Skin epidermis (tissue), 12 donors: Measurements from ENCODE around the gene CCDC69.
"Not testable (repeated sequence)": the region's sequence is repeated elsewhere in the genome, so short reads cannot be mapped to it uniquely, and the experiment has no call there.

Experiments used
- H3K27ac ChIP-seq, 21 experiments: fragments of 200-600 bp; sonication (generic) in 11 of 21; one replicate each; pipeline ENCODE4 v1.5.0; 2020; ENCODE audit warnings: mild to moderate bottlenecking in 3 of 21, inconsistent platforms in 2 of 21, moderate library complexity in 2 of 21
- H3K4me3 ChIP-seq, 7 experiments: fragments of 200-600 bp; sonication (generic) in 2 of 7; one replicate each; pipeline ENCODE4 v1.5.0; 2020; ENCODE audit warnings: inconsistent platforms in 2 of 7, mild to moderate bottlenecking in 2 of 7, moderate library complexity in 1 of 7

The CCDC69 gene

DNA sequence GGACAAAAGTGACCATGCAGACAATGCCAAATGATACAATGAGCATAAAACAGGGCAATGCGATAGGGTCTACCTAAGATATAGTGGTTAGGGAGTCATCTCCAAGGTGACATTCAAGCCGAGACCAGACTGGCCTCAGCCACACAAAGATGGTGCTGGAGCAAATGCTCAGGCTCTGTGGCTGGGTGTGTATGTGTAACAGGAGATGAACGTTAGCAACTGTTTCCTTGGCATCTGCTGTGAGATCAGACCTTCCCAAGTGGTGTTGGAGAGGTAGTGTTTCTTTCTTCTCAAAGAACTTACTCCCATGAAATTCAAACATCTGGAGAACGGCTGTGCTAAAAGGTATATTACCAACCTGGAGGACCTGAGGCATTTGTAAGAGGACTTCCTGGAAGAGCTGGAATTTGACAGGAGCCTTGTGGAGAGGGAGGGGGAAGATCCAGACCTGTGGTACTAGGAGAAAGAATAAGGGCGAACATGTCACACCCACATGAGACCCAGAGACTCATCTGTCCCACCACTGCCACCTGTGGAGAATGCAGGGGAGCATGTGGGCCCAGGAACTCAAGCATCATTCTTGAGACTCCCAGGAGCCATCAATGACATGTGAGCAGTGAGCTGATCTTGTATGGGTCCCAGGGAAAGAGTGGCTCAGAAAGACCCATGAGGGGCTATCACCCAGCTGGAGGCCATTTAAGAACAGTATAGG lies 45.0 kb downstream of the CCDC69 start:
- H3K27ac ChIP-seq: no peak overlapping the region
- no peak overlapping the region for H3K4me3 ChIP-seq

DNA sequence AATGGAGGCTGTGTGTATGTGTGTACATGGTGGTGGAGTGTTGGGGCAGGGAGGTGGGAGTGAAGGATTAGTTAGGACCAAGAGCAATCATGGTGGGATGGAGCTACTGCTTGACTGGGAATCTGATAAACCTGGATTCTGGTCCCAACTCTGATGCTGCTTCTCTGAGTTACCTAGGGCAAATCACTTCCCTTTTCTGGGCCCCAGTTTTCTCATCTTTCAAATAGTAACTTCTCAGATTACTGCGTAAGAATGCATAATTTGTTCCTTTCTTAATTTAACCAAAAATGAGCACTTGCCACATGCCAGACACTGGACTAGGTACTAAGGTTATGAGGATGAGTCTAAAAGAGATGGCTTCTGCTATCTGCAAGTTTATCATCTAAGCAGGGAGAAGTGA lies 45.5 kb downstream of the CCDC69 start:
- no peak overlapping the region for H3K4me3 ChIP-seq
- no peak overlapping the region for H3K27ac ChIP-seq

DNA sequence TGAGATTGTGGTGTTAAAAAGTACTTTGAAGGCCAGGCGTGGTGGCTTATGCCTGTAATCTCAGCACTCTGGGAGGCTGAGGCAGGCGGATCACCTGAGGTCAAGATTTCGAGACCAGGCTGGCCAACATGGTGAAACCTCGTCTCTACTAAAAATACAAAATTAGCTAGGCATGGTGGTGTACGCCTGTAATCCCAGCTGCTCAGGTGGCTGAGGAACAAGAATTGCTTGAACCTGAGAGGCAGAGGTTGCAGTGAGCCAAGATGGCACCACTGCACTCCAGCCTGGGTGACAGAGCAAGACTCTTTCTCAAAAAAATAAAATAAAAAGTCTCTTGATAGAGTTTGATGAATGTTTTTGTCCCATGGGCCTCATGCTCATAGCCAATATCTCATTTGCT lies 47.6 kb downstream of the CCDC69 start:
- not testable (repeated sequence) for H3K27ac ChIP-seq, H3K4me3 ChIP-seq

DNA sequence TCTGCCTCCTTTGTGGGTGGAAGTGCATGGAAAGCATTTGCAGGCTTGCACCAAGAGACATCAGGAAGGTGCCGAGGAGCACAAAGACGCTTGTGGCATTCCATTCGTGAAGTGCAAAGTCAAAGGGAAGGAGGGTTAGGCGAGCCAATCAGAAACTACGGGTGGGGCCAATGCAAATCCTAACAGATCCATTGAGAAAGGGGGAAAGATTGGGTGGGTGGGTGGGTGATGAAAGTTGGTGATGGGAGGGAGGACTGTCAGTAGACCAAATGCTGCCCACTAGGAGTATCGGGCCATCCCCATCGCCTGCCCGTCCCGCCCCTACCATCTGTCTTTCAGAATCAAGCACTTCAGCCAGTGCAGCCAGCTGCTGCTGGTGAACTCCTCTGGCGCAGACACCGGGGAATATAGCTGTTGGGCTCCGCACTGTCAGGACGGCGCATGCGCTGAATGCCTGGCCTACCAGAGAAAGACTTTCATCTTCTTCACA lies 49.2 kb downstream of the CCDC69 start:
- H3K27ac ChIP-seq: no peak overlapping the region
- no peak overlapping the region for H3K4me3 ChIP-seq

DNA sequence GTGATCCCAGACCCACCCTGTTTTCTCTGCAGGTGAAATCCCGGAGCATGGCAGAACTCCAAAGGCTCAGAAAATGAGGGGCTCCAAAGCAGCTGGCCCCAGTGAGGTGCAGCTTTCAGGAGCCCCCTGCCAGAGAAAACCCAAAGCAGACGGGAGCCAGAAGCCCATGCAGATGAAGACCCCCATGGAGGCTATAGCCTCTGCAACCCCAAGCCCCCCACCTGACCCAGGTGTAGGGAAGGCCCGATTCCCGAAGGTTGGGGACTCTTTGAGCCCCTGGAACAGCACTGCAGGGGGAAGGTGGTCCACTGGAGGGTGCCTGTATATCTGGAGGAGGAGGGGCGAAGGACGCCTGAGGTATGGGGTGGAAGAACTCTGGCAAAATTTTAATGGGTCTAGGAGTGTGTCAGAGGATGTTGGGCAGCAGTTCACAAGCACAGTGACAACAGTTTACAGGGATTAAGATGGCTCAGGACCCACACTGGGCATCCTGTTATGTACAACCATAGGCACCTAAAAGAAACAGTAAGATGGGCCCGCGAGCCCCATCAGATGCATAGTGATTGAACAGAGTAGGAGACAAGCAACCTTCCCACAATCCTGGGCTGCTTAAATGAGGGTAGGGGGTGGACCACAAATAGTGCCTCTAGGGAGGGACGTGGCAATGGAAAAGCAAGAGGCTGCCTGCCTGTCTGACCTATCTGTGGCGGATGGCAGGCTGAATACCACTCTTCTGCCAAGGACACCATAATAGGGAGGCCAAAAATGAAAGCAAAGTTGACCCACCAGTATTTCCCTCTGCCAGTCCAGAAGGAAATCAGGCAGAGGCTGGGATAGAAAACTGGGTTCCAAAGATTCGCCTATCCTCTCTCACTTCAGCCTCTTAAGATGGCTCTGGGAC lies 49.9 kb downstream of the CCDC69 start:
- Histone ChIP-seq H3K27ac (no peak overlapping the region), H3K4me3 (no peak overlapping the region)

DNA sequence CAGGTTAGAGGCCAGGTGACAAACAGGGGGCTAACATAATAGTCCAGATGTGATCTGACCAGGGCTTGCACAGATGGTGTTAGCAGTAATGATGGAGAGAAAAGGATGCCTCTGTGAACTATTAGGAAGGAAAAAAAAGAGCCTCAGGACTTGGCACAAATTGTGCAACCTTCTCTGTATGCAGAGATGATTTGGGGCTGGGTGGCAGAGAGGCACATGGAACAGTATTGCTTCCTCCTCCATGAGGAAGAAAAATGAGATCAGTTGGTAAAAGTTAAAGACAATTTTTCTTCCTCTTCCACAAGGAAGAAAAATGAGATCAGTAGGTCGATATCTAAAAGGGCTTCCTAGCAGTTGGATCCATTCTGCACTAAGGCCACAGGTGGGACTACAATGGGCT lies 52.4 kb downstream of the CCDC69 start:
- Histone ChIP-seq H3K27ac (no peak overlapping the region), H3K4me3 (no peak overlapping the region)

DNA sequence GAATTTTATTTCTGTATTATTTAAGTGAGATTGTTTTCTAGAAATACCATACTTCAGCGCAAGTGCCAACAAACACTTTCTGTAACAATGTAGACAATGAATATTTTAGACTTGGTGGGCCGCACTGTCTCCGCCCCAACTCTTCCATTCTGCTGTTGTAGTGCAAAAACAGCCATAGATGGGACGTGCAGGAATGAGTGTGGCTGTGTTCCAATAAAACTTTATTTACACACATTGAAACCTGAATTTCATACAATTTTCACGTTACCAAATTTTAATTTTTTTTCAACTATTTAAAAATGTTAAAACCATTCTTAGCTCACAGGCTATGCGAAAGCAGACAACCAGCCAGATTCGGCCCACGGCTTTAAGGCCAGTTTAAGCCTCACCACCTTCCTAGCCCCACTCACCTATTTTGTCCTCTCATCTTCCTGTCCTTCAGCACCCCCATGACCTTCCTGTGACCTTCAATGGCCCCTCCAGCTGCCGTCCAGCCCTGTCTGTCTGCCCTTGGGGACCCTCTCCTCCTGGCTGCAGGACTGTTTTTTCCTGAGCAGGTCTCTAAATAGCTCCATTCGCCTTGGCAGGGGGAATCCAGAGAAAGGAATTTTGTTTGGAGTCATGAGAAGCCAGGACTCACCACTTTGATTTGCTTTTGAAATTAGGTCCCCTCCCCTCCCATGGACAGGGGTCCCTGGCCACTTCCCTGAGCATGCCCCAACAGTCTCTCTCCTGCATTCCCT lies 55.1 kb downstream of the CCDC69 start:
- Histone ChIP-seq H3K4me3 (no peak overlapping the region), H3K27ac (no peak overlapping the region)

DNA sequence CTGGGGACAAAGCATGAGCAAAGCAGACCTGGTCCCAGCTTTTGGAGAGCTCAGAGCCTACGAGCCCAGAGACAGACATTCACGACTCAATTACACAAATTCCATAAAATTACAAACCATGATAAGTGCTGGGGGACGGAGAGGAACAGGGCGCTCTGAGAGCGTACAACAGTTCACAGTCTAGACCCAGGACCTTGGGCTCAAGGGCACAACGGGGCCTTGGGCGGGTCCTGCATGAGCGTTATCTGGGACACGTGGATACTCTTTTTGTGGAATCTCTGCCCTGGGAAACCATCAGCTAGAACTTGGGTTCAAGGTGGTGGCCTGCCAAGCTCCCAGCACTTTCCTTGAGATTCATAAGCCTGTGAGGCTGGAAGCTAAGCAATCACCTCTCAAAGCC lies 56.9 kb downstream of the CCDC69 start:
- Histone ChIP-seq H3K4me3 (no peak overlapping the region), H3K27ac (no peak overlapping the region)

DNA sequence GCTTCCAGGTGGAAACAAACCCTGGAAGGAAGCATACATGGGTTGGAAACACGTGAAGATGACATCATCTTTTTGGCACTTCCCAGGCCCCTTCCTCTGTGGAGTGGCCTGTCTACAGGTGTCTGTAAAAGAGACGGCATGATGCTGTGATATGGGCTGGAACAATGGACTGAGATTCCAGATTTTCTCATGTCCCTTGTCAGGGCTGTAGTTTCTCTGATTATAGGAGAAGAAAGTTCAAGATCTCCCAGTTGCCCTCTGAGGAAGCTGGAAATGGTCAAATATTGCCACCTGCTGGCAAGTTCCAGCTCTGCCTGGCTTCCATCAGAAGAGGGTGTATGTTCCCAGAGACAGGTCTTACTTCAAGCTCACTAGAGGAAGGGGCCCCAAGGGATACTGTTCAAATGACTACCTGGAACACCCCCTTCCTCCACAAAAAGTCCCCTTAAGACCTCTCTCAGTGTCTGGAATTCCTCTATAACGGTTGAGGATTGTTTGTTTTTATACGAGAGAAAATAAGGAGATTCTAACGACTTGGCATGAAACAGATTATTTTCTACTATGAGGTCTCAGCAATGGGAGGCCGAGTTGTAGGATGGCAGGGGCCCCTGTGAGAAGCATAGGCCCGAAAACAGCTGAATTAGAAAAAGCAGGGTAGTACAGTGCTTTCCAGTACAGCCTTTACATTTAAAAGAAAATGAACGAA lies 59.1 kb downstream of the CCDC69 start:
- Histone ChIP-seq H3K27ac (no peak overlapping the region), H3K4me3 (no peak overlapping the region)

DNA sequence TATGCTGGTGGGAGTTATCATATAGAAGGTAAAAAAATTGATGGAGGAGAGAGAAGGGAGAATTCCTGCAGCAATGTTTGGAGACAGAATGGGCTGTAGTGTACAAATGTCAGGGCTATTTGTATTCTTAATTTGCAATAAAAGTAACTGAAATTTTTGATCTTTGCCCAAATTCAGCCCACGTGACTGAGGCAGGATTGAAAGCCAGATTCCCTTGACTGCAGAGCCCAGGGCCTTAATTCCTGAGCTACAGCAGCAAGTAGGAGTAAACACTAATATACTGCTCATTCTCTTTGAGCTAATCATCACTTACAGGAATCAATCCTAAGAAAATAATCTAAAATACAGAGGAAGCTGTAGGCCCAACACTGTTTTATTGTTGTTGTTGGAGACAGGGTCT lies 61.1 kb downstream of the CCDC69 start:
- no peak overlapping the region for H3K4me3 ChIP-seq
- H3K27ac ChIP-seq: no peak overlapping the region

DNA sequence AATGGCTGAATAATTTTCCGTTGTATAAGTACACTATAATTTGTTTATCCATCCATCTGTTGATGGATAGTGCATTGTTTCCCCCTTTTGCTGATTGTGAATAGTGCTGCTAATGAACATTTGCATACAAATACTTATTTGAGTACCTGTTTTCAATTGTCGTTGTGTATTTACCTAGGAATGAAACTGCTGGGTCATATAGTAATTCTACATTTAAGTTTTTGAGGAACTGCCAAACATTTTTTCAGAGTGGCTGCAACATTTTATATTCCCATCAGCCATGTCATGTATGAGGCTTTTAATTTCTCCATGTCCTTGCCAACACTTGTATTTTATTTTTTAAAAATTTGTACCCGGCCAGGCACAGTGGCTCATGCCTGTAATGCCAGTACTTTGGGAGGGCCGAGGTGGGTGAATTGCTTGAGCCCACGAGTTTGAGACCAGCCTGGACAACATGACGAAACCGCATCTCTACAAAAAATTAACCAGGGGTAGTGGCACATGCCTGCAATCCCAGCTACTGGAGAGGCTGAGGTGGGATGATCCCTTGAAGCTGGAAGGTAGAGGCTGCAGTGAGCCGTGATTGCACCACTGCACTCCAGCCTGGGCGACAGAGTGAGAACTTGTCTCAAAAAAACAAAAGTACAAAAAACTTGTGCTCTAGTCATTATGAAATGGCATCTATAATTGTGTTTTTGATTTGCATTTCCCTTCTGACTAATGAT lies 64.1 kb downstream of the CCDC69 start:
- H3K4me3 ChIP-seq: no peak overlapping the region
- H3K27ac ChIP-seq: no peak overlapping the region

DNA sequence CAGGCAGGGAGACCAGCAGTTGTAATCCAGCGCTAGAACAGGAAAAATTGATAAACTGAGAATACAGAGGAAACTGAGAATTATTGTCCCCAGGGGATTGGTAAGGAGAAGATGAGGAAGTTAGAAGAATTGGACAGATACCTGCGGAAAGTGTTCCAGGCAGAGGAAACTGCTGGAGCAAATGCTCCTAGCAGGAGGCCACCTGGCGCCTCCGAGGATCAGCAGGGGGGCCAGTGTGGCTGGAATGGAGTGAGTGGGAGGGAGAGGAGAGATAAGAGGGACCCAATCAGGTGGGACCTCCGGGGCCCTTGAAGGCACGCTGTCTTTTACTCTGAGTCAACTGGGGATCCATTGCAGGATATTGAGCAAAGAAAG lies 65.6 kb downstream of the CCDC69 start:
- H3K27ac ChIP-seq: peak overlapping the region in 20 of 21 experiments; percentile 73 to 99 (median 90)
- peak overlapping the region; percentile 49 to 86 (median 70) for H3K4me3 ChIP-seq

DNA sequence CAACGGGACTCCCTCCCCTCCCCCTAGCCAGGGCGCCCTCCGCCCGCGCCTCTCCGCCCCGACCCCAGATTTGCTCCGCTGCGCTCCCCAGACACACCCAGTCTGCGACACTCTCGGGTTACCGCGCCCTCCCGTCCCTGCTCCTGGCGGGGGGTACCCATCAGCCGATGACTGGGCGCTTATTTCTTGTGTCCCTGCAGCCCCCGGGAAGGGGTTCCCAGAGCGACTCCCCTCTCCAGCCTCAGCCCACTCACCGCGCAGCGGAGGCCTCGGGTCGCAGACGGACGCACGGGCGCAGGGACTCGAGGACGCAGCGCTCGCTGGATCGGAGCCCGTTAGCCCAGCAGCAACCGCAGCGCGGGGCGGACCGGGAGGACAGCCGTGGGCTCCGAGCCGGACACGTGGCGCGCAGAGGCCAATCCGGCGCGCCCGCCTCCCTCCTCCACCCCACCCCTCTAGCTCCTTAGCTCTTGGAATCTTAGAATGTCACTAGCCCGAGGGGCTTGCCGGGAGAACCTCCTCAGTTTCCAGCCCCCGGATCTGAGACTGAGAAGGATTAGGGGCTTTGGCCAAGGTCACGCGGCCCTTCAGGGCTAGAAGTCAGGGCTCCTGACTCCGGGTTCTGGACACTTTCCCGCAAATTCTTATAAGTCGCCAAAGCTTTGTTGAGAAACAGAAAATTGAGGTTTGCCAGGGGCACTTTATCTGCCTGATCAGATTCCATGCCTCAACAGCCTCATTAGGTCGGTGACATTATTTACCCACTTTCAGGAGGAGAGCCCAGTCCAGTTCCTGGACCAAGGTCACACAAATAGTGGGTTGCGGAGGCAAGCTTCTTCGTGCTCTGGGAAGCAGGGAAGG lies 66.2 kb downstream of the CCDC69 start, which contains the start of gene ANXA6:
TSS of gene ANXA6 (minus strand) at position 354 of the 861 bp plus-strand sequence. CDS start 9,878 bp downstream, outside the sequence.
- Histone ChIP-seq H3K27ac (peak within 1 kb of the TSS; percentile 23 to 99 (median 90)), H3K4me3 (peak within 1 kb of the TSS; percentile 49 to 86 (median 70))

DNA sequence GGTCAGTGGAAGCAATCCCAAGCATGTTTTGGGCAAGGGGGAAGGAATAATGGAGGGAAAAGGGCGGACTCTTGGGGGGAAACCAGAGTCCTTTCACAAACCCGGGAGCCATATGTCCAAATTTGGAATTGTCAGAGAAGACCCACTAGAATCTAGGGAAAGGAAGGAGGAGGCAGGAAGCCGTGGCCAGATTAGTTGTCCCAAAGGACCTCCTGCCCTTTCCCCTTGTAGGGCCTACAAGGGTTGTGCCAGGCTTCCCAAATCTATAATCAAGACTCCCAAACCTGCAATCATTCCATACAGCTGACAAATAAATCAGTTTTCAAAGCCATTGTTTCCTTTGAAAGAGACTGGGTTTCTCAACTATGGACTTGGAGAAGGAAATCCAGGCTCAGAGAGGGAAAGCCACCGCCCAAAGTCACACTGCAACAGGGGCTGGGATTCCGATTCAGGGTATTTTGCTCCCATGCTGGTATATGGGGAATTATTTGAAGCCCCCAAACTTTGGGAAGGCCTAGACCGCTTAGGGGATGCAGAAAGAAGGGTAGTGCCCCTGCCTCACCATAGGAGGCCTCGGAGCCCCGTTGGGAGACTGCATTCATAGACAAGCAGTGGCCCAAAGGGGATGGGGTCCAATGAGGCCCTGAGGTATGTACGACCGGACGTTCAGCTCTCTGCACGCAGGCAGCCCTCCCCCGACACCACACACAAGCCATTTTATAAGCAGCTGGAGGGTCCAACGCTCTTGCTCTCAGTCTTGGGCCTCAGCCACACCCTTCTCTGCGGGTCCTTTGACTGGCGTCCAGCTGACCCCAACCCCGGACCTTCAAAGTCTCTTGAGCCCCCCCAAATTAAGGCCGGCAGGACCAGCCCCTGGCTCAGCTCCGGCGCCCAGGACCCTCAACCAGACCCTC lies 67.1 kb downstream of the CCDC69 start:
- H3K27ac ChIP-seq: peak overlapping the region; percentile 23 to 99 (median 90)
- H3K4me3 ChIP-seq: peak overlapping the region; percentile 49 to 86 (median 70)

DNA sequence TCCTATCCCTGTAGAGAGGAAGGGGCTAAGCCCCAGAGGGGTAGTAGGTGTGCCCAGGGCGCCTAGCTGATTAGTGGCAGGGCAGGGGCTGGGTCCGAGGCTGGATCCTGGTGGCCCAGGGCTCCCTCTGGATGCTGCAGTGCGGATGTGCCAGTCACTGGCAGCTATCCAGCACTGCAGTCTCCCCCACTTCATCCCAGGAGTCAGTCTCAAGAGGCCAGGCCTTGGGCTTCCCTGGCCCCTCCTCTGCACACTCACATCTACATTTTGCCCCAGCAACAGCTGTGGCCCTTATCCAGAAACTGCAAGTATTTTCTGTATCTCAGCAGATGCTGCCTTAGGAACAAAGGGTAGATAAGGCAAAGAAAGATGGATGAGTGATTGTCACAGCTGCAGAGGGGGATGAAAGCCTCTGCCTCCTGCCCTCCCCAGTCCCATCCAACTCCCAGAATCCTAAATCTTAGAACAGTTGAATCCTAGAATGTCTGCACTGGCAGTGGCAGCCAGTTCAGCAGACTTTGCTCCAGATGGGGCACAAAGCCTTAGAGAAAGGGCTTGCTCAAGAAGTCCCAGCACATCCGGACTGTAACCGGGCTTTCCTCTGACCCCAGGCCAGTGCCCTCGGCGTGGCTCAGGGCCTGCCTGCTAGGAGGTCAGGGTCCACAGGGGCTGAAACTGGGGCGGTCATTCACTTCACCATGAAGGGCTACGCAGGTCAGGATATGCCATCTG lies 68.0 kb downstream of the CCDC69 start:
- peak overlapping the region in 20 of 21 experiments; percentile 52 to 99 (median 90) for H3K27ac ChIP-seq
- peak overlapping the region; percentile 49 to 86 (median 70) for H3K4me3 ChIP-seq
